WTC11 (cell line): ENCODE results near the gene SECISBP2L. TPM values are rescaled to one million over a fixed set of nuclear protein-coding genes. Genes with fewer than 3 reads are reported as not detected.

Source experiments
- ATAC-seq: fragments of 200-7000 bp; cut with Tn5 transposase; 2 replicates; pipeline ENCODE4 v1.10.0; 2021; ENCODE audit warnings: mild to moderate bottlenecking, moderate library complexity
- CTCF ChIA-PET: fragments of 300-600 bp; sonication (Branson Sonifier 250); formaldehyde crosslinking; loops from one replicate; lab custom pipeline; 2021; ENCODE audit warnings: antibody characterized with exemption; lab: Charles Lee
- POLR2A ChIA-PET: fragments of 350-600 bp; sonication (Branson Sonifier 250); formaldehyde crosslinking; loops from one replicate; lab custom pipeline; 2021; ENCODE audit warnings: antibody characterized with exemption; lab: Charles Lee
- DNase-seq: peaks from one replicate; pipeline ENCODE4 v3.0.0; 2021; ENCODE audit warnings: low spot score
- H3K27ac Mint-ChIP-seq: 2 replicates; pipeline ENCODE4 v1.8.0; 2021; ENCODE audit warnings: mixed read lengths
- H3K27me3 Mint-ChIP-seq: 2 replicates; pipeline ENCODE4 v1.8.0; 2021; ENCODE audit warnings: low read depth, mild to moderate bottlenecking, moderate library complexity, mixed read lengths
- H3K36me3 Mint-ChIP-seq: 2 replicates; pipeline ENCODE4 v1.8.0; 2021; ENCODE audit warnings: mixed read lengths
- H3K4me1 Mint-ChIP-seq: 2 replicates; pipeline ENCODE4 v1.8.0; 2022; ENCODE audit warnings: mixed read lengths
- H3K4me3 Mint-ChIP-seq: 2 replicates; pipeline ENCODE4 v1.8.0; 2021; ENCODE audit warnings: mild to moderate bottlenecking, moderate library complexity, mixed read lengths
- H3K9me3 Mint-ChIP-seq: 2 replicates; pipeline ENCODE4 v1.8.0; 2021; ENCODE audit warnings: mixed read lengths
- CBFB ChIP-seq: sonication (generic); formaldehyde crosslinking; IDR thresholded peaks from 2 replicates; pipeline ENCODE4 v1.8.1; 2022; ENCODE audit warnings: mild to moderate bottlenecking, low read depth, missing genetic modification reagents
- ELF4 ChIP-seq: sonication (generic); formaldehyde crosslinking; IDR thresholded peaks from 2 replicates; pipeline ENCODE4 v1.8.1; 2022; ENCODE audit warnings: low read depth, mild to moderate bottlenecking, moderate library complexity, missing genetic modification reagents
- EMX1 ChIP-seq: fragments of 250-450 bp; sonication (Bioruptor Pico); IDR thresholded peaks from 2 replicates; pipeline ENCODE4 v1.8.0; 2021; ENCODE audit warnings: mild to moderate bottlenecking
- ESRRA ChIP-seq: sonication (generic); formaldehyde crosslinking; IDR thresholded peaks from 2 replicates; pipeline ENCODE4 v1.8.1; 2022; ENCODE audit warnings: mild to moderate bottlenecking, missing genetic modification reagents, borderline replicate concordance
- ETV6 ChIP-seq: sonication (generic); formaldehyde crosslinking; IDR thresholded peaks from 2 replicates; pipeline ENCODE4 v1.8.1; 2022; ENCODE audit warnings: mild to moderate bottlenecking, missing genetic modification reagents
- FOXP1 ChIP-seq: sonication (generic); formaldehyde crosslinking; IDR thresholded peaks from 2 replicates; pipeline ENCODE4 v1.8.0; 2022; ENCODE audit warnings: missing genetic modification reagents, mild to moderate bottlenecking, moderate library complexity, borderline replicate concordance
- OVOL2 ChIP-seq: fragments of 250-450 bp; sonication (Bioruptor Pico); IDR thresholded peaks from 2 replicates; pipeline ENCODE4 v1.9.0; 2021; ENCODE audit warnings: mild to moderate bottlenecking, borderline replicate concordance
- RELA ChIP-seq: sonication (generic); formaldehyde crosslinking; IDR thresholded peaks from 2 replicates; pipeline ENCODE4 v1.8.1; 2022; ENCODE audit warnings: missing genetic modification reagents, mild to moderate bottlenecking, borderline replicate concordance
- RORB ChIP-seq: fragments of 250-450 bp; sonication (Bioruptor Pico); IDR thresholded peaks from 2 replicates; pipeline ENCODE4 v1.9.0; 2021; ENCODE audit warnings: mild to moderate bottlenecking
- SMAD4 ChIP-seq: sonication (generic); formaldehyde crosslinking; IDR thresholded peaks from 2 replicates; pipeline ENCODE4 v1.8.0; 2022; ENCODE audit warnings: mild to moderate bottlenecking, missing genetic modification reagents
- TCF7 ChIP-seq: sonication (generic); formaldehyde crosslinking; IDR thresholded peaks from 2 replicates; pipeline ENCODE4 v1.8.0; 2022; ENCODE audit warnings: mild to moderate bottlenecking, low read depth, missing genetic modification reagents, moderate library complexity
- ZNF232 ChIP-seq: sonication (generic); formaldehyde crosslinking; IDR thresholded peaks from 2 replicates; pipeline ENCODE4 v1.8.0; 2022; ENCODE audit warnings: mild to moderate bottlenecking, missing genetic modification reagents
- ZNF423 ChIP-seq: fragments of 250-450 bp; sonication (Bioruptor Pico); IDR thresholded peaks from 2 replicates; pipeline ENCODE4 v2.1.2; 2022; ENCODE audit warnings: mild to moderate bottlenecking, moderate library complexity
- total RNA-seq: library from RNA; stranded (reverse); gene quantifications from 3 replicates; pipeline ENCODE4 v1.2.3, GENCODE V29; 2021
- TF ChIP-seq, protein P1 (sequence below): sonication (generic); formaldehyde crosslinking; IDR thresholded peaks from 2 replicates; pipeline ENCODE4 v1.8.1; 2023; ENCODE audit warnings: mild to moderate bottlenecking, missing genetic modification reagents, moderate library complexity
- TF ChIP-seq, protein P2 (sequence below): sonication (generic); formaldehyde crosslinking; IDR thresholded peaks from 2 replicates; pipeline ENCODE4 v1.8.0; 2022; ENCODE audit warnings: mild to moderate bottlenecking, missing genetic modification reagents
- TF ChIP-seq, protein P3 (sequence below): sonication (generic); formaldehyde crosslinking; IDR thresholded peaks from 2 replicates; pipeline ENCODE4 v1.8.1; 2022; ENCODE audit warnings: mild to moderate bottlenecking, moderate library complexity, missing genetic modification reagents
- TF ChIP-seq, protein P4 (sequence below): sonication (generic); formaldehyde crosslinking; IDR thresholded peaks from 2 replicates; pipeline ENCODE4 v1.8.1; 2022; ENCODE audit warnings: mild to moderate bottlenecking, missing genetic modification reagents, moderate library complexity, borderline replicate concordance
- TF ChIP-seq, protein P5 (sequence below): sonication (generic); formaldehyde crosslinking; IDR thresholded peaks from 2 replicates; pipeline ENCODE4 v1.8.0; 2022; ENCODE audit warnings: mild to moderate bottlenecking, missing genetic modification reagents
- TF ChIP-seq, protein P6 (sequence below): sonication (generic); formaldehyde crosslinking; IDR thresholded peaks from 2 replicates; pipeline ENCODE4 v1.8.1; 2022; ENCODE audit warnings: low read depth, mild to moderate bottlenecking, moderate library complexity, missing genetic modification reagents, borderline replicate concordance
- TF ChIP-seq, protein P7 (sequence below): sonication (generic); formaldehyde crosslinking; IDR thresholded peaks from 2 replicates; pipeline ENCODE4 v1.8.0; 2022; ENCODE audit warnings: mild to moderate bottlenecking, missing genetic modification reagents
- TF ChIP-seq, protein P8 (sequence below): sonication (generic); formaldehyde crosslinking; IDR thresholded peaks from 2 replicates; pipeline ENCODE4 v1.8.0; 2022; ENCODE audit warnings: missing genetic modification reagents
- TF ChIP-seq, protein P9 (sequence below): sonication (generic); formaldehyde crosslinking; IDR thresholded peaks from 2 replicates; pipeline ENCODE4 v1.8.1; 2023; ENCODE audit warnings: mild to moderate bottlenecking, missing genetic modification reagents, moderate library complexity

Gene SECISBP2L
- total RNA-seq, 1 experiment from 2014 or later: 30.4 TPM

DNA sequence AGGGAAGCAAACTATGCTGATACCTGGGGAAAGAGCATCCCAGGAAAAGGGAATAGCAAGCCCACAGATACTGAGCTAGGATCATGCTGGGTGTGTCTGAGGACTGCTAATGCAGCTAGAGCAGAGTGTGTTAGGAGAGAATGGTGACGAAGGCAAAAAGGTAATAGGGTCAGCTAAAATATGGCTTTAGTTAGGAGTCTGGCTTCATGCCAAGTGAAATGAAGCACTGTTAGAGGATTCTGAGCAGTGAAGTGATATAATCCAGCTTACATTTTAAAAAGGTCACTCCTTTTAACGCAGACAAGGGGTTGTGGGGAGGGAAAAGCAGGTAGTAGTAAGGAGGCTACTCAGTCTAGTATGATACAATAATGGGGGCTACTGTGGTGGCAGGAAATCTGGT, 30.4 kb downstream of the SECISBP2L start (continued):
- TF ChIP-seq RELA (CRISPR knock-in tag) (no peak), FOXP1 (CRISPR knock-in tag) (no peak), ELF4 (CRISPR knock-in tag) (no peak), ZNF232 (CRISPR knock-in tag) (no peak), ESRRA (CRISPR knock-in tag) (no peak)
- TF ChIP-seq, protein P1, sequence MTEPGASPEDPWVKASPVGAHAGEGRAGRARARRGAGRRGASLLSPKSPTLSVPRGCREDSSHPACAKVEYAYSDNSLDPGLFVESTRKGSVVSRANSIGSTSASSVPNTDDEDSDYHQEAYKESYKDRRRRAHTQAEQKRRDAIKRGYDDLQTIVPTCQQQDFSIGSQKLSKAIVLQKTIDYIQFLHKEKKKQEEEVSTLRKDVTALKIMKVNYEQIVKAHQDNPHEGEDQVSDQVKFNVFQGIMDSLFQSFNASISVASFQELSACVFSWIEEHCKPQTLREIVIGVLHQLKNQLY (CRISPR knock-in tag): no peak
- TF ChIP-seq, protein P2, sequence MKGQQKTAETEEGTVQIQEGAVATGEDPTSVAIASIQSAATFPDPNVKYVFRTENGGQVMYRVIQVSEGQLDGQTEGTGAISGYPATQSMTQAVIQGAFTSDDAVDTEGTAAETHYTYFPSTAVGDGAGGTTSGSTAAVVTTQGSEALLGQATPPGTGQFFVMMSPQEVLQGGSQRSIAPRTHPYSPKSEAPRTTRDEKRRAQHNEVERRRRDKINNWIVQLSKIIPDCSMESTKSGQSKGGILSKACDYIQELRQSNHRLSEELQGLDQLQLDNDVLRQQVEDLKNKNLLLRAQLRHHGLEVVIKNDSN (CRISPR knock-in tag): no peak
- TF ChIP-seq, protein P3, sequence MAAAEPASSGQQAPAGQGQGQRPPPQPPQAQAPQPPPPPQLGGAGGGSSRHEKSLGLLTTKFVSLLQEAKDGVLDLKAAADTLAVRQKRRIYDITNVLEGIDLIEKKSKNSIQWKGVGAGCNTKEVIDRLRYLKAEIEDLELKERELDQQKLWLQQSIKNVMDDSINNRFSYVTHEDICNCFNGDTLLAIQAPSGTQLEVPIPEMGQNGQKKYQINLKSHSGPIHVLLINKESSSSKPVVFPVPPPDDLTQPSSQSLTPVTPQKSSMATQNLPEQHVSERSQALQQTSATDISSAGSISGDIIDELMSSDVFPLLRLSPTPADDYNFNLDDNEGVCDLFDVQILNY (CRISPR knock-in tag): no peak

DNA sequence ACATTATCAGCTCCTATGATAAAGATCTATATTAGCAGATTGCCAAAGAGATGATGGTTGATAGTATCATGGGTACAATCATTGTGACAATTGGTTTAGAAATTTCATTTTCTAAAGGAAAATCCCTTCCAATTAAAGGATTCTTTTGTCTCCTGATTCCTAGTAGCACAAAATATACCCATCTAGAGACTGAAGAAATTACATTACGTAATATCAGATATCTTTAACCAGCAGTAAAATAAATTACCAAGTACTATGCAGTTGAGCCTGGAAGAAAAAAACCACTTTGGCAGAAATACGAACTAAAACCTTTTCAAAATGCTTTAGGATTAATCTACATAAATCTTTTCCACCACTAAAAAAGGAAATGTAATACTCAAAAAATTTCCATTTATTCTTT, 46.9 kb downstream of the SECISBP2L start:
- POLR2A ChIA-PET: no interaction called here
- ATAC-seq (no peak), DNase-seq (no peak)
- no peaks in the 10 kb centered on the region for H3K4me1 Mint-ChIP-seq
- peaks cover 24% of the 10 kb centered on the region for H3K9me3 Mint-ChIP-seq
- peaks cover 45% of the 10 kb centered on the region for H3K36me3 Mint-ChIP-seq
- no peak overlapping the region for H3K4me3 Mint-ChIP-seq
- no peak overlapping the region for H3K27ac Mint-ChIP-seq
- no peaks in the 10 kb centered on the region for H3K27me3 Mint-ChIP-seq
- CTCF ChIA-PET: interaction anchor here (1.1 kb wide), 1 partner anchor 147 kb away, joined by 3 read pairs; no protein-coding TSS in a partner anchor
- TF ChIP-seq, protein P4, sequence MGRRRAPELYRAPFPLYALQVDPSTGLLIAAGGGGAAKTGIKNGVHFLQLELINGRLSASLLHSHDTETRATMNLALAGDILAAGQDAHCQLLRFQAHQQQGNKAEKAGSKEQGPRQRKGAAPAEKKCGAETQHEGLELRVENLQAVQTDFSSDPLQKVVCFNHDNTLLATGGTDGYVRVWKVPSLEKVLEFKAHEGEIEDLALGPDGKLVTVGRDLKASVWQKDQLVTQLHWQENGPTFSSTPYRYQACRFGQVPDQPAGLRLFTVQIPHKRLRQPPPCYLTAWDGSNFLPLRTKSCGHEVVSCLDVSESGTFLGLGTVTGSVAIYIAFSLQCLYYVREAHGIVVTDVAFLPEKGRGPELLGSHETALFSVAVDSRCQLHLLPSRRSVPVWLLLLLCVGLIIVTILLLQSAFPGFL (CRISPR knock-in tag): no peak
- TF ChIP-seq, protein P5, sequence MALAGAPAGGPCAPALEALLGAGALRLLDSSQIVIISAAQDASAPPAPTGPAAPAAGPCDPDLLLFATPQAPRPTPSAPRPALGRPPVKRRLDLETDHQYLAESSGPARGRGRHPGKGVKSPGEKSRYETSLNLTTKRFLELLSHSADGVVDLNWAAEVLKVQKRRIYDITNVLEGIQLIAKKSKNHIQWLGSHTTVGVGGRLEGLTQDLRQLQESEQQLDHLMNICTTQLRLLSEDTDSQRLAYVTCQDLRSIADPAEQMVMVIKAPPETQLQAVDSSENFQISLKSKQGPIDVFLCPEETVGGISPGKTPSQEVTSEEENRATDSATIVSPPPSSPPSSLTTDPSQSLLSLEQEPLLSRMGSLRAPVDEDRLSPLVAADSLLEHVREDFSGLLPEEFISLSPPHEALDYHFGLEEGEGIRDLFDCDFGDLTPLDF (CRISPR knock-in tag): no peak
- TF ChIP-seq, protein P6, sequence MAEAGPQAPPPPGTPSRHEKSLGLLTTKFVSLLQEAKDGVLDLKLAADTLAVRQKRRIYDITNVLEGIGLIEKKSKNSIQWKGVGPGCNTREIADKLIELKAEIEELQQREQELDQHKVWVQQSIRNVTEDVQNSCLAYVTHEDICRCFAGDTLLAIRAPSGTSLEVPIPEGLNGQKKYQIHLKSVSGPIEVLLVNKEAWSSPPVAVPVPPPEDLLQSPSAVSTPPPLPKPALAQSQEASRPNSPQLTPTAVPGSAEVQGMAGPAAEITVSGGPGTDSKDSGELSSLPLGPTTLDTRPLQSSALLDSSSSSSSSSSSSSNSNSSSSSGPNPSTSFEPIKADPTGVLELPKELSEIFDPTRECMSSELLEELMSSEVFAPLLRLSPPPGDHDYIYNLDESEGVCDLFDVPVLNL (CRISPR knock-in tag): no peak
- TF ChIP-seq, protein P7, sequence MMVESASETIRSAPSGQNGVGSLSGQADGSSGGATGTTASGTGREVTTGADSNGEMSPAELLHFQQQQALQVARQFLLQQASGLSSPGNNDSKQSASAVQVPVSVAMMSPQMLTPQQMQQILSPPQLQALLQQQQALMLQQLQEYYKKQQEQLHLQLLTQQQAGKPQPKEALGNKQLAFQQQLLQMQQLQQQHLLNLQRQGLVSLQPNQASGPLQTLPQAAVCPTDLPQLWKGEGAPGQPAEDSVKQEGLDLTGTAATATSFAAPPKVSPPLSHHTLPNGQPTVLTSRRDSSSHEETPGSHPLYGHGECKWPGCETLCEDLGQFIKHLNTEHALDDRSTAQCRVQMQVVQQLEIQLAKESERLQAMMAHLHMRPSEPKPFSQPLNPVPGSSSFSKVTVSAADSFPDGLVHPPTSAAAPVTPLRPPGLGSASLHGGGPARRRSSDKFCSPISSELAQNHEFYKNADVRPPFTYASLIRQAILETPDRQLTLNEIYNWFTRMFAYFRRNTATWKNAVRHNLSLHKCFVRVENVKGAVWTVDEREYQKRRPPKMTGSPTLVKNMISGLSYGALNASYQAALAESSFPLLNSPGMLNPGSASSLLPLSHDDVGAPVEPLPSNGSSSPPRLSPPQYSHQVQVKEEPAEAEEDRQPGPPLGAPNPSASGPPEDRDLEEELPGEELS (CRISPR knock-in tag): no peak
- no peak for TF ChIP-seq SMAD4 (CRISPR knock-in tag)
- TF ChIP-seq, protein P8, sequence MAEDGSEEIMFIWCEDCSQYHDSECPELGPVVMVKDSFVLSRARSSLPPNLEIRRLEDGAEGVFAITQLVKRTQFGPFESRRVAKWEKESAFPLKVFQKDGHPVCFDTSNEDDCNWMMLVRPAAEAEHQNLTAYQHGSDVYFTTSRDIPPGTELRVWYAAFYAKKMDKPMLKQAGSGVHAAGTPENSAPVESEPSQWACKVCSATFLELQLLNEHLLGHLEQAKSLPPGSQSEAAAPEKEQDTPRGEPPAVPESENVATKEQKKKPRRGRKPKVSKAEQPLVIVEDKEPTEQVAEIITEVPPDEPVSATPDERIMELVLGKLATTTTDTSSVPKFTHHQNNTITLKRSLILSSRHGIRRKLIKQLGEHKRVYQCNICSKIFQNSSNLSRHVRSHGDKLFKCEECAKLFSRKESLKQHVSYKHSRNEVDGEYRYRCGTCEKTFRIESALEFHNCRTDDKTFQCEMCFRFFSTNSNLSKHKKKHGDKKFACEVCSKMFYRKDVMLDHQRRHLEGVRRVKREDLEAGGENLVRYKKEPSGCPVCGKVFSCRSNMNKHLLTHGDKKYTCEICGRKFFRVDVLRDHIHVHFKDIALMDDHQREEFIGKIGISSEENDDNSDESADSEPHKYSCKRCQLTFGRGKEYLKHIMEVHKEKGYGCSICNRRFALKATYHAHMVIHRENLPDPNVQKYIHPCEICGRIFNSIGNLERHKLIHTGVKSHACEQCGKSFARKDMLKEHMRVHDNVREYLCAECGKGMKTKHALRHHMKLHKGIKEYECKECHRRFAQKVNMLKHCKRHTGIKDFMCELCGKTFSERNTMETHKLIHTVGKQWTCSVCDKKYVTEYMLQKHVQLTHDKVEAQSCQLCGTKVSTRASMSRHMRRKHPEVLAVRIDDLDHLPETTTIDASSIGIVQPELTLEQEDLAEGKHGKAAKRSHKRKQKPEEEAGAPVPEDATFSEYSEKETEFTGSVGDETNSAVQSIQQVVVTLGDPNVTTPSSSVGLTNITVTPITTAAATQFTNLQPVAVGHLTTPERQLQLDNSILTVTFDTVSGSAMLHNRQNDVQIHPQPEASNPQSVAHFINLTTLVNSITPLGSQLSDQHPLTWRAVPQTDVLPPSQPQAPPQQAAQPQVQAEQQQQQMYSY: no peak
- TF ChIP-seq TCF7: no peak
- no peak for TF ChIP-seq CBFB
- TF ChIP-seq OVOL2 (CRISPR knock-in tag): no peak
- TF ChIP-seq ZNF423 (CRISPR knock-in tag): no peak
- TF ChIP-seq, protein P1 (CRISPR knock-in tag): no peak
- TF ChIP-seq EMX1 (CRISPR knock-in tag): no peak
- TF ChIP-seq, protein P9, sequence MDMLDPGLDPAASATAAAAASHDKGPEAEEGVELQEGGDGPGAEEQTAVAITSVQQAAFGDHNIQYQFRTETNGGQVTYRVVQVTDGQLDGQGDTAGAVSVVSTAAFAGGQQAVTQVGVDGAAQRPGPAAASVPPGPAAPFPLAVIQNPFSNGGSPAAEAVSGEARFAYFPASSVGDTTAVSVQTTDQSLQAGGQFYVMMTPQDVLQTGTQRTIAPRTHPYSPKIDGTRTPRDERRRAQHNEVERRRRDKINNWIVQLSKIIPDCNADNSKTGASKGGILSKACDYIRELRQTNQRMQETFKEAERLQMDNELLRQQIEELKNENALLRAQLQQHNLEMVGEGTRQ (CRISPR knock-in tag): no peak
- no peak for TF ChIP-seq ETV6 (CRISPR knock-in tag)
- no peak for TF ChIP-seq RORB (CRISPR knock-in tag)
